AG04449 (cell line): ENCODE measurements around the gene SENP6.

ENCODE experiments used
- CTCF ChIA-PET: fragments of 350-600 bp; formaldehyde crosslinking; extraction: SDS; loops from one replicate; lab custom pipeline; 2021; ENCODE audit warnings: antibody characterized with exemption; lab: Yijun Ruan, JAX
- POLR2A ChIA-PET: fragments of 400-600, 350-600 bp; formaldehyde crosslinking; extraction: SDS; loops from one replicate; lab custom pipeline; 2020; ENCODE audit warnings: antibody characterized with exemption, inconsistent platforms; lab: Yijun Ruan, JAX
- DNase-seq: peaks from one replicate; pipeline ENCODE4 v3.0.0-alpha.2; 2010; ENCODE audit warnings: low read depth, low spot score
- H3K4me3 ChIP-seq: 2 replicates; pipeline ENCODE4 v1.5.1; 2011; ENCODE audit warnings: low read depth, mild to moderate bottlenecking, control low read depth, low read length
- TF ChIP-seq, protein P1 (sequence below): IDR thresholded peaks from one replicate; pipeline ENCODE4 v1.5.1; 2011; ENCODE audit warnings: mild to moderate bottlenecking, moderate library complexity, low read length, control low read depth, inconsistent platforms; ENCODE audit not compliant: insufficient read depth; ENCODE audit errors: missing control alignments

Gene SENP6

DNA sequence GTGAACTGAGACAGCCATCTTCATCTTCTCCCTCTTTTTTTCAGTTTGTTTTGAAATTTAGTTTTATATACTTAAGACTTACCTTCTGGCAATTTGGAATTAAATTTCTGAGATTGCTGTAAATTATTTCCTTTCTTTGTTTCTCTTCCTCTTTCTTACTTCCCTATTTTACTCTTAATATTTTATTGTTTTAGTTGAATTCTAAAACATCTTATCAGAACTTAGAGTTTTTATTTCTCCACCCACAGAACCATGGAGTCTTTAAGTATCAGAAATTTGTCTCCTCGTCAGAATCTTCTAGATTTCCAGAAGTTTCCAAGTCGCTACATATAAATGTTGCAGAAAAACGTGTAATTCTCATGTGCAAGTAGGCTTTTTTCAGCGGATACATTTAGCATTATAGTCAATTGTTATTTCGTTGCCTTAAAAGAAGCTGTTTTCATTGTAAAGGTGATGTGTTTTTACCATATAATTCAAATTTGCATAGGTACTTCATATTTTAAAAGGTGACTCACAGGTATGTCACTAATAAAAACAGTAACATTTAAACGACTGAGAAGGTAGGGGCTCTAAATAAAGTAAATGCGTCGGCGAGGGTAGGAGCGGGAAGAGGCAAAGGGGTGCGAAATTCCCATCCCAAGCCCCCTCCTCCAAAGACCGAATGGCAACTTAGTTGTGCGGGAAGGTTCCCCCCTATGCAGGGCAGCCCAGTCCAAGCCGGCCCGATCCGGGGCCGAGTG lies 146.5 kb downstream of the SENP6 start:
- DNase-seq = no peak
- H3K4me3 ChIP-seq = peak overlapping the region; percentile 95
- TF ChIP-seq, protein P1, sequence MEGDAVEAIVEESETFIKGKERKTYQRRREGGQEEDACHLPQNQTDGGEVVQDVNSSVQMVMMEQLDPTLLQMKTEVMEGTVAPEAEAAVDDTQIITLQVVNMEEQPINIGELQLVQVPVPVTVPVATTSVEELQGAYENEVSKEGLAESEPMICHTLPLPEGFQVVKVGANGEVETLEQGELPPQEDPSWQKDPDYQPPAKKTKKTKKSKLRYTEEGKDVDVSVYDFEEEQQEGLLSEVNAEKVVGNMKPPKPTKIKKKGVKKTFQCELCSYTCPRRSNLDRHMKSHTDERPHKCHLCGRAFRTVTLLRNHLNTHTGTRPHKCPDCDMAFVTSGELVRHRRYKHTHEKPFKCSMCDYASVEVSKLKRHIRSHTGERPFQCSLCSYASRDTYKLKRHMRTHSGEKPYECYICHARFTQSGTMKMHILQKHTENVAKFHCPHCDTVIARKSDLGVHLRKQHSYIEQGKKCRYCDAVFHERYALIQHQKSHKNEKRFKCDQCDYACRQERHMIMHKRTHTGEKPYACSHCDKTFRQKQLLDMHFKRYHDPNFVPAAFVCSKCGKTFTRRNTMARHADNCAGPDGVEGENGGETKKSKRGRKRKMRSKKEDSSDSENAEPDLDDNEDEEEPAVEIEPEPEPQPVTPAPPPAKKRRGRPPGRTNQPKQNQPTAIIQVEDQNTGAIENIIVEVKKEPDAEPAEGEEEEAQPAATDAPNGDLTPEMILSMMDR = no peak
- CTCF ChIA-PET = no interaction called here
- POLR2A ChIA-PET = no interaction called here

DNA sequence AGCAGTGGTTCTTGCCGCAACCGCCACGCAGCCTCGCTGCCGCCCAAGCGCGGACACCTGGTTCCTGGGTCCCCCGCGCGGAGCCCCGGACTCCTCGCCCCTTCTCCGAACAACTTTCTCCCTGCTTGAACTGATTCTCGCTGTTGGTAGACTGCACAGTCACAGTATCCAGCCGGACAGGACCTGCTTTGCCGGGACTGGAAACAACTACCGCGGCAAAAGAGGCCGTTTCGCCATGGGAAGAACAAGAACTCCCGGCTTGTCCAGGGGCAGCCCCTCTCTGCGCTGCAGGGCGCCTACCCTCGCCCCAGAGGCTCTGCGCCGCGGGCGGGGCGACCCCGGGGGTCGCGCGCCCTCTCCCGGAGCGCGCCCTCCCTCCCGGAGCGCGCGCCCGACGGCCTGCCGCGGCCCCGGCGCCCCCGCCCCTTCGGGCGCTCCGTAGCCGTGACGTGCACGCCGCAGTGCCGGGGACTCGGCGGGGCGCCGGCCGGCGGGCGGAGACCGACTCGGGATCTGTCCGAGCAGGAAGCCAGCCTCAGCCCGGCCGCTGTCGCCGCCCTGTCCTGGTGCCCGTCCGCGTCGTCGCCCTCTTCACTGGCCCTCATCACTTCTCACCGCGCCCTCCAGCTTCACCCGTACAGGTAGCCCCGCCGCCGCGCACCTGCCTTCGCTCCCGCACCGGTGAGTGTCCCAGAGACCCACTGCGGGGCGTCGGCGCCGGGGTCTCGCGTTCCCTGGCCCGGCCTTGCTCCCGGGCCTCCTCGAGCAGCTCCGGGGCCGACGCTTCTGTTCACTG lies 147.3 kb downstream of the SENP6 start, which contains the start of gene MYO6:
Gene MYO6, plus strand, starts transcription at position 497 of the 796 bp plus-strand sequence. CDS start 68,309 bp downstream, outside the sequence.
- TF ChIP-seq, protein P1 = no peak
- POLR2A ChIA-PET = interaction anchor here (0.5 kb wide), 1 partner anchor 8 kb away, joined by 3 read pairs; no protein-coding TSS in a partner anchor
- CTCF ChIA-PET = no interaction called here
- peak within 1 kb of the TSS; percentile 95 for H3K4me3 ChIP-seq
- DNase-seq = no peak

DNA sequence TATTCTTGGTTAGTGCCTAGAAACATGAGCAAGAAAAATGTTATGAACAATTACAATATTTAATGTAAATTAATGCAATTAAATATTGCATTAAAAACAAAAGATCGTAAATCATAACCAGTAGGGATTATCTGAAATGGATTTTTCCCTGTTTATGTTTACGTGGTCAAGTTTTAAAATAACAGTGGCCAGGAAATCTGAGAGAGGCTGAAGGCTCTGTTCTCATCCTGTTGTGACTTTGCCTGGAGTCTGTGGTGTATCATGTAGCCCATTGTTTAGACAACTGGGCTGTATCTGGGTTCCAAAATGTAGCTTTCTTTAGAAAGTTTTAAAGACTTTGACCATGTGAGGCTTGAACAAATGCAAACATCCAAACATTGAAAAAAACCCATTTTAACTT lies 149.8 kb downstream of the SENP6 start:
- ChIA-PET CTCF (no interaction called here), POLR2A (no interaction called here)
- DNase-seq = no peak
- no peak overlapping the region for H3K4me3 ChIP-seq
- TF ChIP-seq, protein P1 = no peak

DNA sequence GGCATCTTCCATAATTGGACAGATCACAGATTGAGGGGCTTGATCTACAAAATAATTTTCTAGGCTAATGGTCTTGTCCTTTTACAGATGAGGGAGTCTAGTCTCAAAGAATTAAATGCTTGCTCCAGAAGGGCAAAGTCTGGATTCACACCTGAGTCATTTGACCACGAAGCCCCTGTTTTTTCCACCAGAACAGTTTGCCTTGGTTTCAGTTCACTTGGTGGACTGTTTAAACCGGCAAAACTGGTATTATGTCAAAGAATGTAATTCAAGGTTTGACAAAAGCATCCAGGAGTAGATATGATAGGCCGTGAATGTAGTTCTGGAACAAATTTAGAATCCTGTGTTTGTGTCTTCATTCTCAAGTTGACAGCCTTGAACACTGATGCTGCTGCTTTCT lies 150.7 kb downstream of the SENP6 start:
- ChIA-PET POLR2A (no interaction called here), CTCF (no interaction called here)
- TF ChIP-seq, protein P1 = no peak
- H3K4me3 ChIP-seq = no peak overlapping the region
- DNase-seq = no peak

DNA sequence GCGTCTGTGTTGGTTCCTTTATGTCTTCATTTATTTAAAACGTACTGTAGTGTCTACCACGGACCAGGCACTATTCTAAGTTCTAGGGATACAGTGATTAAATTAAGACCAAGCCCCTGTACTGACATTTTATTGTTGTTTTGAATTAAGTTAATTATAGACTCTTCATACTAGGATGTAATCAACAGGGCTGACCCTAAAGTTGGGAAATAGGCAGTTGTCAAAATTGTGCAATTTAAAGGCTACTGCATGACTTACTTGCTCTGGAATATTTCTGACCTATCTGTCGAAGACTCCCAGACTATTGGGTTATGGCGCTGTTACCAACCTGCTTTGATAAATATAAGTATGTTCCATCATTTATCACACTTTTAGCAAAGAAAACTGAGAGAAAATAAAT lies 154.0 kb downstream of the SENP6 start:
- no peak overlapping the region for H3K4me3 ChIP-seq
- CTCF ChIA-PET = no interaction called here
- DNase-seq = no peak
- TF ChIP-seq, protein P1 = no peak
- POLR2A ChIA-PET = no interaction called here

DNA sequence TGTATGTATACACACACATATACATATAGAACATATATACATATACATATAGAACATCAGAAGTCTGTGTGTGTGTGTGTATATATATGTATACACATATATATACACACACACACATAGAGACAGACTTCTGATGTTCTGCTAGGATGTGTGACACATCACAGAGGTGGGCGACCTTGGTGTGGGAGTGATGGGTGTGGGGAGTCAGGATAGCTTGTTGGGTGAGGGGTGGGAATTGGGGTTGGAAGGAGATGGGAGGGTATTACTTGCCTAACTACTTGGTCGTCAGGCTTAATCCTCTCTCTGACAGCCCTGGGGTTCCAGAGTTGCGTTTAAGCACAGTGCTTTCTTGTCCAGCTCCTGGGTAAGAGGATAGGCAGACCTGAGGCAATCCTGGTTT lies 155.6 kb downstream of the SENP6 start:
- no peak overlapping the region for H3K4me3 ChIP-seq
- POLR2A ChIA-PET = interaction anchor here (0.6 kb wide), 1 partner anchor 8 kb away, joined by 3 read pairs; no protein-coding TSS in a partner anchor
- CTCF ChIA-PET = no interaction called here
- TF ChIP-seq, protein P1 = no peak
- no peak for DNase-seq
